Transverse colon (tissue), 4 donors: Measurements from ENCODE around the gene CDC42BPG. TPM values are rescaled to one million over a fixed set of nuclear protein-coding genes. Genes with fewer than 3 reads are reported as not detected.
A peak's percentile ranks its signal among the peaks of the same experiment; 100 is the strongest.

Experiments
- DNase-seq: peaks from one replicate; pipeline ENCODE4 v3.0.0-alpha.2; 2019
- H3K27ac ChIP-seq, 4 donors: fragments of 200-600 bp; sonication (generic); 2 replicates each; pipeline ENCODE4 v1.5.1; 2016 to 2018; ENCODE audit warnings: inconsistent platforms in 4 of 4
- H3K27me3 ChIP-seq: fragments of 200-600 bp; sonication (generic); 2 replicates; pipeline ENCODE4 v1.5.1; 2017; ENCODE audit warnings: inconsistent platforms
- H3K36me3 ChIP-seq, 4 donors: fragments of 200-600 bp; sonication (generic); 2 replicates each; pipeline ENCODE4 v1.5.1; 2017 to 2019; ENCODE audit warnings: inconsistent platforms in 4 of 4
- H3K4me1 ChIP-seq, 4 donors: fragments of 200-600 bp; sonication (generic); 2 replicates each; pipeline ENCODE4 v1.5.1; 2017 to 2020; ENCODE audit warnings: inconsistent platforms in 4 of 4
- H3K4me3 ChIP-seq, 4 donors: fragments of 200-600 bp; sonication (generic); 1 replicate in 1 of 4; 2 replicates in 3 of 4; pipeline versions ENCODE4 v1.5.1 to v1.6.1; 2017 to 2019; ENCODE audit warnings: inconsistent platforms in 4 of 4
- H3K9me3 ChIP-seq, 2 donors: fragments of 200-600 bp; sonication (generic); 2 replicates each; pipeline ENCODE4 v1.5.1; 2017 to 2019; ENCODE audit warnings: inconsistent platforms in 2 of 2
- EP300 ChIP-seq: sonication (generic); formaldehyde crosslinking; IDR thresholded peaks from one replicate; pipeline ENCODE4 v1.6.1; 2017; ENCODE audit warnings: antibody characterized with exemption, low read depth
- POLR2A ChIP-seq: fragments of 450-650 bp; IDR thresholded peaks from one replicate; pipeline ENCODE4 v1.6.1; 2016; ENCODE audit warnings: antibody characterized with exemption, mild to moderate bottlenecking, moderate library complexity
- POLR2AphosphoS5 ChIP-seq, 3 donors: sonication (generic); formaldehyde crosslinking; IDR thresholded peaks; one replicate each; pipeline ENCODE4 v1.6.1; 2016; ENCODE audit warnings: antibody characterized with exemption in 3 of 3
- WGBS, 2 donors: methylation state at CpG; one replicate each; pipeline ENCODE4 v1.1.5; 2018; ENCODE audit warnings: low coverage in 1 of 2; 5-methylcytosine and 5-hydroxymethylcytosine counted together
- in situ Hi-C, 4 donors: fragments of 200-750 bp; cut with MboI; loops; one replicate each; pipeline versions ENCODE4 v1.15.0 to v1.15.1; 2017; ENCODE audit warnings: low sequenced_read_pairs in 3 of 4, low pct_ligation_motif_present in 1 of 4, low pct_unique_long_range_greater_than_20kb in 1 of 4
- intact Hi-C: fragments of 100-400 bp; cut with DNase I; formaldehyde crosslinking; loops from one replicate; pipeline ENCODE4 v1.15.1; 2023; ENCODE audit warnings: low total_unique reads
- total RNA-seq, 4 donors: library from RNA; depleted of rRNA; stranded (reverse); fragments of >200 nt; gene quantifications; one replicate each; pipeline ENCODE4 v1.1.0, GENCODE V29; 2016
- TF ChIP-seq, protein P1 (sequence below), 5 experiments: fragments of 200-600 bp in 3 of 5; fragments of 450-650 bp in 2 of 5; sonication (generic) in 3 of 5; IDR thresholded peaks; 1 replicate in 2 of 5; 2 replicates in 3 of 5; pipeline ENCODE4 v1.5.1; 2016 to 2017; ENCODE audit warnings: antibody characterized with exemption in 5 of 5, inconsistent platforms in 3 of 5, mild to moderate bottlenecking in 2 of 5, moderate library complexity in 1 of 5

The CDC42BPG gene
- 10 to 100 TPM; 32.6 to 82.3 (median 46.9) TPM for total RNA-seq

DNA sequence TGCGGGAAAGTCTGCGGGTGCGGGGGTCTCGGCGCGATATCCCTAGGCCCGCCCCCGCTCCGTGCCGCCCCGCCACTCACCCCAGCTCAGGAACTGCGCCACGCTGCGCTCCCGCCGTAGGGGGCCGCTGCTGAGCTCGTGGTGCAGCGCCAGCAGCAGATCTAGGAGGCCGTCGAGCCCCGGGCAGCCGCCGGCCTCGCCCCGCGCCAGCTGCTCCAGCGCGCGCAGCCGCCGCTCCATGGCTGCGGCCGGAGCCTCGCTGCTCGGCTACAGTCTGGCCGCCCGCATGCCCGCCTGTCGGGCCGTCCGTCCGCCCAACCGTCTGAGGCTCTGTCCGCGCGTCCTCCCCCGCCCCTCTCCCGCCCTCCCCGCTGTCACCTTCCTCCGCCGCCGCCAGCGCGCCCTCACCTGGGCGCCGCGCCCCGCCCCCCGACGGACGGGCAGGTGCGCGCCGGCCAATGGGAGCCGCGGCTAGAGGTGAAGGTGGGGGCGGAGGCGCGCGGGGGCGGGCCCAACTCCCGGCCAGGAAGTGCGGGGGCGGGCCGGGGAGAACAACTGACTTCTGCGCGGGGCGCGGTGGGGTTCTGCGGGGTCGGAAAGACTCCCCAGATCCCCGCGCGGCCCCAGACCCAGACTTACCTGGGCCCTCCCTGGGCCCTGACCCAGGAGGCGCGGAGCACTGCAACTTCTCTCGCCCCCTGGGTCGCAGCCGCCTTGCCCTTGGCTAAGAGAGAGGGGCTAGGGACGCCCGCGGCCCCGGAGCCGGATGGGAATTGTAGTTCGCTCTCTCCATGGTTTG lies at the start of gene CDC42BPG:
TSS of gene CDC42BPG (minus strand) at position 324 of the 799 bp plus-strand sequence. CDS start at position 240, 84 bp downstream.
- in situ Hi-C loops: loop anchor here (5.0 to 10.0 kb wide), 3 partner anchors 38 to 50 kb away; no protein-coding TSS in a partner anchor
- TF ChIP-seq, protein P1, sequence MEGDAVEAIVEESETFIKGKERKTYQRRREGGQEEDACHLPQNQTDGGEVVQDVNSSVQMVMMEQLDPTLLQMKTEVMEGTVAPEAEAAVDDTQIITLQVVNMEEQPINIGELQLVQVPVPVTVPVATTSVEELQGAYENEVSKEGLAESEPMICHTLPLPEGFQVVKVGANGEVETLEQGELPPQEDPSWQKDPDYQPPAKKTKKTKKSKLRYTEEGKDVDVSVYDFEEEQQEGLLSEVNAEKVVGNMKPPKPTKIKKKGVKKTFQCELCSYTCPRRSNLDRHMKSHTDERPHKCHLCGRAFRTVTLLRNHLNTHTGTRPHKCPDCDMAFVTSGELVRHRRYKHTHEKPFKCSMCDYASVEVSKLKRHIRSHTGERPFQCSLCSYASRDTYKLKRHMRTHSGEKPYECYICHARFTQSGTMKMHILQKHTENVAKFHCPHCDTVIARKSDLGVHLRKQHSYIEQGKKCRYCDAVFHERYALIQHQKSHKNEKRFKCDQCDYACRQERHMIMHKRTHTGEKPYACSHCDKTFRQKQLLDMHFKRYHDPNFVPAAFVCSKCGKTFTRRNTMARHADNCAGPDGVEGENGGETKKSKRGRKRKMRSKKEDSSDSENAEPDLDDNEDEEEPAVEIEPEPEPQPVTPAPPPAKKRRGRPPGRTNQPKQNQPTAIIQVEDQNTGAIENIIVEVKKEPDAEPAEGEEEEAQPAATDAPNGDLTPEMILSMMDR (IDR thresholded peaks at IDR 0.05): peak; percentile 46 to 77 (median 61)
- TF ChIP-seq POLR2A (peak; percentile 52), EP300 (no peak), POLR2AphosphoS5 (IDR thresholded peaks at IDR 0.05) (peak; percentile 12 to 64 (median 58))

GRCh38 chr11:64893194-64894069 lies 49.0 kb upstream of the CDC42BPG start:
- in situ Hi-C loops (loop anchor here in 3 of 4 donors (5.0 to 10.0 kb wide), 2 partner anchors 46 to 49 kb away; partner anchors contain the start of gene CDC42BPG (in 1 of the 3)), intact Hi-C loops (no loop called here)
- peak overlapping the region; percentile 21 to 72 (median 60) for H3K4me3 ChIP-seq
- peak overlapping the region; percentile 88 to 96 (median 94) for H3K27ac ChIP-seq
- H3K4me1 ChIP-seq: peaks cover 11 to 22% (median 16%) of the 10 kb centered on the region in 4 donors
- no peaks in the 10 kb centered on the region for H3K9me3 ChIP-seq
- H3K36me3 ChIP-seq: peaks cover 0 to 14% (median 2%) of the 10 kb centered on the region in 4 donors
- no peaks in the 10 kb centered on the region for H3K27me3 ChIP-seq
- peak; percentile 79 for TF ChIP-seq EP300
- TF ChIP-seq, protein P1 (IDR thresholded peaks at IDR 0.05): peak in 3 of 5 experiments; percentile 20 to 82 (median 65)
- peak; percentile 90 to 98 (median 98) for TF ChIP-seq POLR2AphosphoS5 (IDR thresholded peaks at IDR 0.05)
- TF ChIP-seq POLR2A: peak; percentile 99
- WGBS, 2 donors: 43% methylated on average over 22 of the region's 25 CpGs; no CpG with 5 or more reads in 1 of the 2 donors
- peak; percentile 94 for DNase-seq

More for the DNA sequence above, at the start of gene CDC42BPG:
- DNase-seq: peak; percentile 91
- Histone ChIP-seq H3K4me1 (peaks cover 21 to 43% (median 31%) of the 10 kb centered on the region in 4 donors), H3K4me3 (peak within 1 kb of the TSS; percentile 16 to 66 (median 54)), H3K27ac (peak within 1 kb of the TSS; percentile 75 to 90 (median 88)), H3K9me3 (no peaks in the 10 kb centered on the region), H3K27me3 (no peaks in the 10 kb centered on the region), H3K36me3 (no peaks in the 10 kb centered on the region)
- intact Hi-C loops: loop anchor here (5.0 kb wide), 1 partner anchor 53 kb away; no protein-coding TSS in a partner anchor
- WGBS, 2 donors: 0 to 3% methylated on average over 4 to 14 of the region's 96 CpGs

DNA sequence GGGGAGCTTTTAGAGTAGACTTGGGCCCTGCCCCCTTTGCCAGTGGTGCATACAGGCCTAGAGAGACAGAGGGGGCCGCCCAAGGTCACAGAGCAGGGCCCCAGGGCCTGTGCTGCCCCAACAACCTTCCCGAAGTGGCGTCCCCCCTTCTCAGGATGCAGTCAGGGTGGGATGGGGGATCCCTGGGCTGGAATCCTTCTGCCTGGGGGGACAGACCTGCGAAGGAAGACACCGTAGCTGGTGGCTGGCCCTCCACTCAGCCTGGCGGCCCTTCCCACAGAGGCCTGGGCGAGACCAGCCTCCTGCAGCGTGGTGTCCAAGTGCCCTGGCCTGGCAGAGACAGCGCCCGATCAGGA lies 48.4 kb upstream of the CDC42BPG start:
- H3K27ac ChIP-seq: peak overlapping the region; percentile 88 to 96 (median 94)

More for the DNA sequence above, 48.4 kb upstream of the CDC42BPG start:
- in situ Hi-C loops: loop anchor here in 3 of 4 donors (5.0 to 10.0 kb wide), 2 partner anchors 46 to 48 kb away; partner anchors contain the start of gene CDC42BPG (in 1 of the 3)
- peak overlapping the region; percentile 21 to 72 (median 60) for H3K4me3 ChIP-seq
- no peak for TF ChIP-seq POLR2AphosphoS5 (IDR thresholded peaks at IDR 0.05)
- no peak for TF ChIP-seq EP300
- TF ChIP-seq, protein P1 (IDR thresholded peaks at IDR 0.05): no peak
- TF ChIP-seq POLR2A: no peak
- no peak for DNase-seq
- H3K4me1 ChIP-seq: peaks cover 16 to 27% (median 21%) of the 10 kb centered on the region in 4 donors
- intact Hi-C loops: no loop called here
- no peaks in the 10 kb centered on the region for H3K27me3 ChIP-seq
- no peaks in the 10 kb centered on the region for H3K9me3 ChIP-seq
- peaks cover 0 to 8% (median 2%) of the 10 kb centered on the region in 4 donors for H3K36me3 ChIP-seq
- WGBS, 2 donors: 55% methylated on average over 8 of the region's 10 CpGs; no CpG with 5 or more reads in 1 of the 2 donors
